ENCODE measurements around the gene HOGA1.

The HOGA1 gene

DNA sequence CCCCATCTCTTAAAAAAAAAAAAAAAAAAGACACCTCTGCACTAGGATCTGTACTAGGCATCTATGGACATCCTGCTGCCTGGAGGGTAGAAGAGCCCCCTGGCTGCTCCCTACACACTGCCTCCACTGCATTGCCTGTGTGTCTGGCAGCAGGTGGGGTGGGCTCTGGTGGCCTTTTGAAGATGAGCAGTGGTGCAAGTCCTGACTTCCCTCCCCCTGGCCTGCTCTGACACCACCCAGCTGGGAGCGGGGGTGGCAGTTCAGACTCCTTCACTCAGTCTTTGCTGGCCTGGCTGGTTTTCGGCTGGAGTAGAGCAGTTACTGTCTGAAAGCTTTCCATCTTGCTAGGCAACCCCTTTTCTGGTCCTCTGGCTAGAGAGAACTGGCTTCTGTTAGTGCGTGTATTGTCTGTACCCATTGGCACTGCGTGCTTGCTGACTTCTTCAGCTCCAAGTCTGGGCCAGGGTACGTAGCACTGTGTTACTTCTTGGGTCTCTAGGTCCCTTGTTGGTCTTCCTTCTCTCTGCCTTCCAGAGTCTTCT is 23.0 kb downstream of the HOGA1 start:
- no peaks in the 10 kb centered on the region for H3K9me3 ChIP-seq (ENCODE audit: control insufficient read depth, low read length)
- H3K4me3 ChIP-seq (ENCODE audit: low read length) = no peak overlapping the region
- no peaks in the 10 kb centered on the region for H3K36me3 ChIP-seq (ENCODE audit: control insufficient read depth, insufficient read depth, low read length)
- H3K4me1 ChIP-seq (ENCODE audit: control insufficient read depth, insufficient read depth, low read length) = no peaks in the 10 kb centered on the region
- no peak overlapping the region for H3K9ac ChIP-seq (ENCODE audit: low read length)
- H3K27me3 ChIP-seq (ENCODE audit: control insufficient read depth, insufficient read depth, low read length) = no peaks in the 10 kb centered on the region

DNA sequence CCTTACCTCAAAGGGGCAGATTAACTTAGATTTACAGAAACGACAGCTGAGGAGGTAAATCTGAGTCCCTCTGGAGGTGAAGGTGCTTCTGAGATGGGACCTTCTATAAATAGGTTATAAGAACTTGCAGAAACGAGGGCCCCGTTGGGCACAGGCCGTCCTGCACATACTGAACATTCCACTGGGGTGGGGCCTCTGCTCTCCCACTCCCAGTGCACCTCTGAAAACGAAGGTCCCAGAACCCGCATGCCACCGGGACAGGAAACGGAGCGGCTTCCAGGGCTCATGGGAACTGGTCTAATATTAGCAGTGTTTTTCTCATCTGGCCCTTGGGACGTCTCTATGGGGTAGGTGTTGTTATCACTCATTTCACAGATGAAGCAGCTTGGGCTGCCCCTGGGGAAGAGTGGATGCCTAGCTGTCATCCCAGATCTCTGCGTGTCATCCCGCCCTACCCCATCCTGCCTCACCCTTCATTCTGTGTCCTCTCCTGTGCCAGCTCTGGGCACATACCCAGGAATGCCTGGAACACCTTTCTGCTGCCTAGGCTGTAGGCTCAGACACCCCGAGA is 24.9 kb downstream of the HOGA1 start:
- H3K27me3 ChIP-seq (ENCODE audit: control insufficient read depth, insufficient read depth, low read length) = no peaks in the 10 kb centered on the region
- H3K4me3 ChIP-seq (ENCODE audit: low read length) = no peak overlapping the region
- no peaks in the 10 kb centered on the region for H3K36me3 ChIP-seq (ENCODE audit: control insufficient read depth, insufficient read depth, low read length)
- no peaks in the 10 kb centered on the region for H3K9me3 ChIP-seq (ENCODE audit: control insufficient read depth, low read length)
- H3K9ac ChIP-seq (ENCODE audit: low read length) = no peak overlapping the region
- H3K4me1 ChIP-seq (ENCODE audit: control insufficient read depth, insufficient read depth, low read length) = no peaks in the 10 kb centered on the region

DNA sequence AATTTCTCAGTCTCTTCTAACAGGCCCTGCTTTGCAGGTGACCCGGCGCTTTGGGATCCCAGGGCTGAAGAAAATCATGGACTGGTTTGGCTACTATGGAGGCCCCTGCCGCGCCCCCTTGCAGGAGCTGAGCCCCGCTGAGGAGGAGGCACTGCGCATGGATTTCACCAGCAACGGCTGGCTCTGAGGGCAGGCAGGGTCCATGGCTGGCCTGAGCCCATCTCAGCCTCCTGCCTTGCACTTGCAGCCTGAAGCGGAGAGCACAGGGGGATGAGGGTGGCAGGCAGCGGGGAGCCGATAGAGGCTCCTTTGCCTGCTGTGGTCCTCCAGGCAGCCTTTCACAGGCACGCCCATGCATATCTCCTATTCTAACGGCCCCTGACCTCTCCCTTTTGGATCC is 27.3 kb downstream of the HOGA1 start:
- Histone ChIP-seq H3K4me1 (ENCODE audit: control insufficient read depth, insufficient read depth, low read length) (no peaks in the 10 kb centered on the region), H3K9me3 (ENCODE audit: control insufficient read depth, low read length) (no peaks in the 10 kb centered on the region), H3K27me3 (ENCODE audit: control insufficient read depth, insufficient read depth, low read length) (no peaks in the 10 kb centered on the region), H3K4me3 (ENCODE audit: low read length) (no peak overlapping the region), H3K36me3 (ENCODE audit: control insufficient read depth, insufficient read depth, low read length) (no peaks in the 10 kb centered on the region), H3K9ac (ENCODE audit: low read length) (no peak overlapping the region)

DNA sequence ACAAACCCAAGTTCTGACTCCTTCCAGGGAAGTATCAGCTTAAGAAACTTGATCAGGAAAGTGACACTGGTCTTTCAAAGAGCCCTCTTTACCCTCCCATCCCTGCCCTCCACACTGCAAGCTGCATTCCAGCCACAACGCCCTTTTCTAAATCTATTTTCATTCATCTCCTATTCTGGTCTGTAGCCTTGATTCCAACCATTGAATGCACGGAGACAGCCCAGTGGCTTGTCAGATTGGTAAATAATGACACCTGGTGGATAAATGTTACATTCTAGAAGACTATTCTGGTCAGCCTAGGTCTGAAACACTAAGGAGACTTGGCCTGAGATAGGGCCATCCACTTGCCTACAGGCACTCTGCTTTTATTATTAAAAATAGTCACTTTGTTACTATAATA is 28.2 kb downstream of the HOGA1 start:
- Histone ChIP-seq H3K4me1 (ENCODE audit: control insufficient read depth, insufficient read depth, low read length) (no peaks in the 10 kb centered on the region), H3K9ac (ENCODE audit: low read length) (no peak overlapping the region), H3K4me3 (ENCODE audit: low read length) (no peak overlapping the region), H3K27me3 (ENCODE audit: control insufficient read depth, insufficient read depth, low read length) (no peaks in the 10 kb centered on the region), H3K9me3 (ENCODE audit: control insufficient read depth, low read length) (no peaks in the 10 kb centered on the region), H3K36me3 (ENCODE audit: control insufficient read depth, insufficient read depth, low read length) (no peaks in the 10 kb centered on the region)

DNA sequence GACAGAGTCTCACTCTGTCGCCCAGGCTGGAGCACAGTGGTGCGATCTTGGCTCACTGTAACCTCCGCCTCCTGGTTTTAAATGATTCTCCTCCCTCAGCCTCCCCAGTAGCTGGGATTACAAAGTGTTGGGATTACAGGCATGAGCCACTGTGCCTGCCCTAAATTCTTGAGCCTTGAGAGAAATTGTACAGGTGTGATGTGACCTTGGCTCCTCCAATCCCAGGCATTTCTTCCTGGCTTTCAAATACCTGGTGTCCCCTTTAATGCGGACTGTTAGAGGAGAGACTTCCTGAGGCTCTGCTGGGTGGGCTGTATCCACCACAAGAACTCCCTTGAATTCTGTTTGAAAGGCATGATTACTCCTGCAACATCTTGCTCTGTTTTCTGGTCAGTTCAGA is 34.1 kb downstream of the HOGA1 start:
- Histone ChIP-seq H3K9me3 (ENCODE audit: control insufficient read depth, low read length) (no peaks in the 10 kb centered on the region), H3K27me3 (ENCODE audit: control insufficient read depth, insufficient read depth, low read length) (no peaks in the 10 kb centered on the region), H3K9ac (ENCODE audit: low read length) (no peak overlapping the region), H3K36me3 (ENCODE audit: control insufficient read depth, insufficient read depth, low read length) (no peaks in the 10 kb centered on the region), H3K4me1 (ENCODE audit: control insufficient read depth, insufficient read depth, low read length) (no peaks in the 10 kb centered on the region), H3K4me3 (ENCODE audit: low read length) (no peak overlapping the region)

DNA sequence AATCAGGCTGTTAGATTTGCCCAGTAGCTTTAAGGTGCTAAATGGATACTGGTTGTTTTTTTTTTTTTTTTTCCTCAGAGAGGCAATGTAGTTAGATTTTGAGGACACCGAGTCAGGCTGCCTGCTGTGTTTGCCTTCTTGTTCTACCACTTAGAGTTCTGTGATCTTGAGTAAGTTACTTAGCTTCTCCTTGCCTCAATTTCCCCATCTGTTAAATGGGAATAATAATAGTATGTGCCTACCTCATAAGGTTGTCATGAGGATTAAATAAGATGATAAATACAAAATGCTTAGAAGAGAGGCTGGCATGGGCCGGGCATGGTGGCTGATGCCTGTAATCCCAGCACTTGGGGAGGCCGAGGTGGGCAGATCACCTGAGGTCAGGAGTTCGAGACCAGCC is 34.5 kb downstream of the HOGA1 start:
- no peak overlapping the region for H3K9ac ChIP-seq (ENCODE audit: low read length)
- H3K4me1 ChIP-seq (ENCODE audit: control insufficient read depth, insufficient read depth, low read length) = no peaks in the 10 kb centered on the region
- no peaks in the 10 kb centered on the region for H3K36me3 ChIP-seq (ENCODE audit: control insufficient read depth, insufficient read depth, low read length)
- H3K4me3 ChIP-seq (ENCODE audit: low read length) = no peak overlapping the region
- no peaks in the 10 kb centered on the region for H3K9me3 ChIP-seq (ENCODE audit: control insufficient read depth, low read length)
- H3K27me3 ChIP-seq (ENCODE audit: control insufficient read depth, insufficient read depth, low read length) = no peaks in the 10 kb centered on the region

DNA sequence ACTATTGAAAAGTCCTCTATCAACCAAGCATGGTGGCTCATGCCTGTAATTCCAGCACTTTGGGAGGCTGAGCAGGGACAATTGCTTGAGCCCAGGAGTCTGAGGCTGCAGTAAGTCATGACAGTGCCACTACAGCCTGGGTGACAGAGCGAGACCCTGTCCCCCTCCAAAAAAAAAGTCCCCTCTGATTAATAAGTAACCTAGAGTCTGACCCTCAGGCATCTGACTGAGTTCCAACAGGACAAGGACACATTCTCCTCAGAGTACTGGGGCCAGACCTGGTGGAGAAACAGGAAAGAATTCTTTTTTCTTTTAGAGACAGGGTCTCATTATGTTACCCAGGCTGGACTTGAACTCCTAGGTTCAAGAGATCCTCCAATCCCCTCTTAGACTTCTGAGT is 39.1 kb downstream of the HOGA1 start:
- Histone ChIP-seq H3K36me3 (ENCODE audit: control insufficient read depth, insufficient read depth, low read length) (no peaks in the 10 kb centered on the region), H3K4me3 (ENCODE audit: low read length) (no peak overlapping the region), H3K9me3 (ENCODE audit: control insufficient read depth, low read length) (no peaks in the 10 kb centered on the region), H3K4me1 (ENCODE audit: control insufficient read depth, insufficient read depth, low read length) (no peaks in the 10 kb centered on the region), H3K27me3 (ENCODE audit: control insufficient read depth, insufficient read depth, low read length) (no peaks in the 10 kb centered on the region), H3K9ac (ENCODE audit: low read length) (no peak overlapping the region)

DNA sequence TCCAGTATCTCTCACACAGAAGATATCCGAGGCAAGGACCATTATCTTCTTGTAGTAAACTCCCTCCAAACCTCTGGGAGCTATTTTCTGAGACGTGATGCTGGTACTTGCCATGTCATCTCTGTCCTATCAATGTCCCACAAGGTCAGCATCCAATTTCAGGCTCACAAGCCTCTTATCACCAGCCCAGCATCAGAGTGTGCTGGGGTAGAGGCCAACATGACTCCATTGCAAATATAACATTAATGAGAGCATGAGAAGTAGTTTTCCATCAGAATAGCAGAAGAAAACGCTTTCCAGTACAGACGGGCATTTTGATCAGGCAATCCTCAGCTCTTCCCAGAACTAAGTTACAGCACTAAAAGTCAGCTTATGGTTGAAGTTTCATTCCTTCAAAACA is 43.5 kb downstream of the HOGA1 start:
- H3K4me3 ChIP-seq (ENCODE audit: low read length) = no peak overlapping the region
- H3K9me3 ChIP-seq (ENCODE audit: control insufficient read depth, low read length) = no peaks in the 10 kb centered on the region
- H3K4me1 ChIP-seq (ENCODE audit: control insufficient read depth, insufficient read depth, low read length) = no peaks in the 10 kb centered on the region
- H3K36me3 ChIP-seq (ENCODE audit: control insufficient read depth, insufficient read depth, low read length) = no peaks in the 10 kb centered on the region
- no peaks in the 10 kb centered on the region for H3K27me3 ChIP-seq (ENCODE audit: control insufficient read depth, insufficient read depth, low read length)
- H3K9ac ChIP-seq (ENCODE audit: low read length) = no peak overlapping the region

DNA sequence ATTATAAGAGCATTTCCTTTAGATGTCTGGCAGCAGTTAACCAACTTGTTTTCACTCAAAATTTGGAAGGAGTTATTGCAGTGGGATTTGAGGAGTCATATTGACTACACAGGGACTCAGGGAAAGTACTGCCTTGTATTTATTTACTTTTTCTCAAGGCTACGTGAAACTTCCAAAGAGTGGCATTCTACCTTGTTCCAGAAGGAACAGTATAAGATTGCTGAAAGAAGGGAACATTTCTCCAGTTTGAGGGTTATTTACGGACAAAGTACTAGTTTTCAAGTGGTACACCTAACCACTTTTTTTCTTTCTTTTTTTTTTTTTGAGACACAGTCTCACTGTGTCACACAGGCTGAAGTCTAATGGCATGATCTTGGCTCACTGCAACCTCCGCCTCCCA is 44.0 kb downstream of the HOGA1 start:
- H3K36me3 ChIP-seq (ENCODE audit: control insufficient read depth, insufficient read depth, low read length) = no peaks in the 10 kb centered on the region
- no peaks in the 10 kb centered on the region for H3K9me3 ChIP-seq (ENCODE audit: control insufficient read depth, low read length)
- no peak overlapping the region for H3K4me3 ChIP-seq (ENCODE audit: low read length)
- no peaks in the 10 kb centered on the region for H3K27me3 ChIP-seq (ENCODE audit: control insufficient read depth, insufficient read depth, low read length)
- H3K4me1 ChIP-seq (ENCODE audit: control insufficient read depth, insufficient read depth, low read length) = no peaks in the 10 kb centered on the region
- no peak overlapping the region for H3K9ac ChIP-seq (ENCODE audit: low read length)

DNA sequence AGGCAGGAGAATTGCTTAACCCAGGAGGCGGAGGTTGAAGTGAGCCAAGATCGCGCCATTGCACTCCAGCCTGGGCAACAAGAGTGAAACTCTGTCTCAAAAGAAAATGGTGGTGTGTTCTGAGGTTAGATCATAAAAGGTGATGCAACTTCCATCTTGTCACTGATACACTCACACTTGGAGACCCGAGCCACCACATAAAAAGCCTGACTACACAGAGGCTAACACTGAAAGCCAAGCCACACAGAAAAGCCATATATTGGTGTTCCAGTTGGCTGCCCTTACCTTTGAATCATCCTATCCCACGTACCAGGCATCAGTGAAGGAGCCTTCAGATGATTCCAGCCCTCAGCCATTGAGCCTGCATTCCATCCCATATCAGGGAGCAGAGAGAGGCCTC is 45.1 kb downstream of the HOGA1 start:
- H3K4me1 ChIP-seq (ENCODE audit: control insufficient read depth, insufficient read depth, low read length) = no peaks in the 10 kb centered on the region
- H3K4me3 ChIP-seq (ENCODE audit: low read length) = no peak overlapping the region
- H3K9me3 ChIP-seq (ENCODE audit: control insufficient read depth, low read length) = no peaks in the 10 kb centered on the region
- H3K36me3 ChIP-seq (ENCODE audit: control insufficient read depth, insufficient read depth, low read length) = no peaks in the 10 kb centered on the region
- no peak overlapping the region for H3K9ac ChIP-seq (ENCODE audit: low read length)
- no peaks in the 10 kb centered on the region for H3K27me3 ChIP-seq (ENCODE audit: control insufficient read depth, insufficient read depth, low read length)

DNA sequence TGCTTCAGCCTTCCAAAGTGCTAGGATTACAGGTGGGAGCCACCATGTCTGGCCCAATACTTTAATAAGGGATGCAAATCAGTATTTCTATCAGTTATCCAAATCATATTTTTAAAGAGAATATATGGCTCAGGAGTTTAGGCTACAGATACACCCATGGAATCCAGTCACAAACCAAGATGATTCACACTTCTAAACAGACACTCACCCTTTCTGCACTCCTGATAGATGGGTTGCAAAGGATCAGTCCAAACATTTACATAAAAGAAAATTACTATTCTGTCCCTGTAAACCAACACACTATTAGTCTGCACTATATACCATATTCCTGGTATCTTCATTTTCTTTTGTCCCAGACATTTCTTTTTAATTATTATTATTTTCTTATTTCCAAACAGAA is 46.9 kb downstream of the HOGA1 start:
- Histone ChIP-seq H3K9me3 (ENCODE audit: control insufficient read depth, low read length) (no peaks in the 10 kb centered on the region), H3K27me3 (ENCODE audit: control insufficient read depth, insufficient read depth, low read length) (no peaks in the 10 kb centered on the region), H3K4me3 (ENCODE audit: low read length) (no peak overlapping the region), H3K9ac (ENCODE audit: low read length) (no peak overlapping the region), H3K36me3 (ENCODE audit: control insufficient read depth, insufficient read depth, low read length) (no peaks in the 10 kb centered on the region), H3K4me1 (ENCODE audit: control insufficient read depth, insufficient read depth, low read length) (no peaks in the 10 kb centered on the region)

DNA sequence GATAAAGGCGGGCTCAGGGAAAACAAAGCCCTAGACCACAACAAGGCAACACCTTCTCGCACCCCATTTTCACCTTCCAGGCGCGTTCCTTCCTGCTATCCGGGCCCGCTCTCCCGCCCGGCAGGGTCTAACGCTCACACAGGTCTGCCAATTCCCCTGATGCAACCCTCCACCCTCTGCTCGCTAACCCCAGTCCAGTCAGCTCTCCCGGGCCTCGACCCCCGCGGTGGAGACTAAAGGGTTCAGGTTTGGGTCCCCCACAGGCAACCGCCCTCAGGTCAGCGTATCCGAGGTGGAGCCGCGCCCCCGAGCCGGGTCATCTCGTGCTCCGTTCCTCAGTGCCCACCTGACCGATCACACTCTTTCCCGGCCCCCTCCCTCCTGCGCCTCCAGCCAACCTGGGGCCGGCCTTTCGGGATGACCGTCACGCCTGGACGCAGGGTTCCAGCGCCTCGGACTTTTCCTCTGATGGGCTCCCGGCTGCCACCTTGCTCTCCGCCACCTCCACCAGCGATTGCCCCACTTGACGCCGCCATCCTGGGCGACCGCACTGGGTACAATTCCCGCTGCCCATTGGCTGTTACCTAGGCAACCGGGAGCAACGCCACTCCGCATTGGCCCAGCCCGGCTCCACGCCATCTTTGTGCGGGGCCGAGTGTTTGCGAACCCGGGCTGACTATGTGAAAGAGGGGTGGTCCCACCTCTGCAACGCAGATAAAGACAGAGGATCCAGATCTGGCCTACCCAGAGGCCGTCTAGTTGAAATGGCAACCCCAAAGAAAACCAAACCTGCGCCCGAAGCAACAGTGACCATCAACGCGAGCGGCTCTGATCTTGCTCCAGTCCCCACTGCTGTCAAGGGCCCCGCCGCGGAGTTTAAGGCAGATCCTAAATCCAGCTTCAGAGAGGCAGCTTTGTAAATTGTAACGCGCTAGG is 49.0 kb downstream of the HOGA1 start, which contains the start of gene MORN4:
MORN4 (minus strand) TSS at position 552 of the 936 bp plus-strand sequence. CDS start 13,847 bp downstream, outside the sequence.
- H3K4me1 ChIP-seq (ENCODE audit: control insufficient read depth, insufficient read depth, low read length) = no peaks in the 10 kb centered on the region
- peak within 1 kb of the TSS; percentile 94 for H3K4me3 ChIP-seq (ENCODE audit: low read length)
- H3K36me3 ChIP-seq (ENCODE audit: control insufficient read depth, insufficient read depth, low read length) = no peaks in the 10 kb centered on the region
- H3K9ac ChIP-seq (ENCODE audit: low read length) = peak within 1 kb of the TSS; percentile 71
- H3K27me3 ChIP-seq (ENCODE audit: control insufficient read depth, insufficient read depth, low read length) = no peaks in the 10 kb centered on the region
- no peaks in the 10 kb centered on the region for H3K9me3 ChIP-seq (ENCODE audit: control insufficient read depth, low read length)
